GM18526 (cell line): Measurements from ENCODE around the gene MDN1.

Experiments
- POLR2A ChIP-seq: IDR thresholded peaks from 3 replicates; pipeline ENCODE4 v1.6.1; 2011; ENCODE audit not compliant: insufficient read length; ENCODE audit errors: extremely low read depth

The MDN1 gene, protein sequence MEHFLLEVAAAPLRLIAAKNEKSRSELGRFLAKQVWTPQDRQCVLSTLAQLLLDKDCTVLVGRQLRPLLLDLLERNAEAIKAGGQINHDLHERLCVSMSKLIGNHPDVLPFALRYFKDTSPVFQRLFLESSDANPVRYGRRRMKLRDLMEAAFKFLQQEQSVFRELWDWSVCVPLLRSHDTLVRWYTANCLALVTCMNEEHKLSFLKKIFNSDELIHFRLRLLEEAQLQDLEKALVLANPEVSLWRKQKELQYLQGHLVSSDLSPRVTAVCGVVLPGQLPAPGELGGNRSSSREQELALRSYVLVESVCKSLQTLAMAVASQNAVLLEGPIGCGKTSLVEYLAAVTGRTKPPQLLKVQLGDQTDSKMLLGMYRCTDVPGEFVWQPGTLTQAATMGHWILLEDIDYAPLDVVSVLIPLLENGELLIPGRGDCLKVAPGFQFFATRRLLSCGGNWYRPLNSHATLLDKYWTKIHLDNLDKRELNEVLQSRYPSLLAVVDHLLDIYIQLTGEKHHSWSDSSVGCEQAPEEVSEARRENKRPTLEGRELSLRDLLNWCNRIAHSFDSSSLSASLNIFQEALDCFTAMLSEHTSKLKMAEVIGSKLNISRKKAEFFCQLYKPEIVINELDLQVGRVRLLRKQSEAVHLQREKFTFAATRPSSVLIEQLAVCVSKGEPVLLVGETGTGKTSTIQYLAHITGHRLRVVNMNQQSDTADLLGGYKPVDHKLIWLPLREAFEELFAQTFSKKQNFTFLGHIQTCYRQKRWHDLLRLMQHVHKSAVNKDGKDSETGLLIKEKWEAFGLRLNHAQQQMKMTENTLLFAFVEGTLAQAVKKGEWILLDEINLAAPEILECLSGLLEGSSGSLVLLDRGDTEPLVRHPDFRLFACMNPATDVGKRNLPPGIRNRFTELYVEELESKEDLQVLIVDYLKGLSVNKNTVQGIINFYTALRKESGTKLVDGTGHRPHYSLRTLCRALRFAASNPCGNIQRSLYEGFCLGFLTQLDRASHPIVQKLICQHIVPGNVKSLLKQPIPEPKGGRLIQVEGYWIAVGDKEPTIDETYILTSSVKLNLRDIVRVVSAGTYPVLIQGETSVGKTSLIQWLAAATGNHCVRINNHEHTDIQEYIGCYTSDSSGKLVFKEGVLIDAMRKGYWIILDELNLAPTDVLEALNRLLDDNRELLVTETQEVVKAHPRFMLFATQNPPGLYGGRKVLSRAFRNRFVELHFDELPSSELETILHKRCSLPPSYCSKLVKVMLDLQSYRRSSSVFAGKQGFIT (N-terminal part only)

GRCh38 chr6:89819336-89820130 is at the start of gene MDN1:
MDN1 (minus strand) TSS chr6:89819794; CDS start chr6:89819607, 187 bp downstream.
- peak; percentile 78 for TF ChIP-seq POLR2A

- TF ChIP-seq POLR2A: no peak
These were observed 46.6 kb upstream of the MDN1 start for GRCh38 chr6:89866024-89866678.

DNA sequence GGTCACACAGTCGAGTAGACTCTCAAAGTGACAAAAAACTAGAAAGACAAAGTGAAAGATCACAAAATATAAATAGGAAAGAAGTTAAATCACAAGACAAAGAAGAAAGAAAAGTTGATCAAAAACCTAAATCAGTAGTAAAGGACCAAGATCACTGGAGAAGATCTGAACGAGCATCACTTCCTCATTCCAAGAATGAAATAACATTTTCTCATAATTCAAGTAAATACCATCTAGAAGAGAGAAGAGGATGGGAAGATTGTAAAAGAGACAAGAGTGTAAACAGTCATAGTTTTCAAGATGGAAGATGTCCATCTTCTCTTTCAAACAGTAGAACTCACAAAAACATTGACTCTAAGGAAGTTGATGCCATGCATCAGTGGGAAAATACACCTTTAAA is 43.1 kb upstream of the MDN1 start:
- no peak for TF ChIP-seq POLR2A

DNA sequence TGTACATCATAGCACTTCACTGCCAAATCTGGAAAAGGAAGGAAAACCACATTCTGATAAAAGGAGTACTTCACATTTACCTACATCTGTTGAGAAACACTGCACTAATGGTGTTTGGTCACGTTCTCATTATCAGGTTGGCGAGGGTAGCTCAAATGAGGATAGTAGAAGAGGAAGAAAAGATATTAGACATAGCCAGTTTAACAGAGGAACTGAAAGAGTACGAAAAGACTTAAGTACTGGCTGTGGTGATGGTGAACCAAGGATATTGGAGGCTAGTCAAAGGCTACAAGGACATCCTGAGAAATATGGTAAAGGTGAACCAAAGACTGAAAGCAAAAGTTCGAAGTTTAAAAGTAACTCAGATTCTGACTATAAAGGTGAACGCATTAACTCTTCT is 42.7 kb upstream of the MDN1 start:
- no peak for TF ChIP-seq POLR2A

DNA sequence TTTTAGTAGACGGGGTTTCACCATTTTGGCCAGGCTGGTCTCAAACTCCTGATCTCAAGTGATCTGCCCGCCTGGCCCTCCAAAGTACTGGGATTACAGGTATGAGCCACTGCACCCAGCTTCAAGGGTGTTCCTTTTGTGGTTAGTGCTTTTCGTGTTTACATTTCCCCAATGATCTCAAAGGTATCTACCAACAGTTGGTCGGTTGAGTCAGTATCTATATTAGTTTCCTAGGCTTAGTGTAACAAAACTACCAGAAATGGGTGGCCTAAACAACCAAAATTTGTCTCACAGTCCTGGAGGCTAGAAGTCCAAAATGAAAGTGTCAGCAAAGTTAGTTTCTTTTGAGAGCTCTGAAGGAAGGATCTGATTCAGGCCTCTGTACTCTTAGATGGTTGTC is 40.1 kb upstream of the MDN1 start:
- TF ChIP-seq POLR2A: no peak

DNA sequence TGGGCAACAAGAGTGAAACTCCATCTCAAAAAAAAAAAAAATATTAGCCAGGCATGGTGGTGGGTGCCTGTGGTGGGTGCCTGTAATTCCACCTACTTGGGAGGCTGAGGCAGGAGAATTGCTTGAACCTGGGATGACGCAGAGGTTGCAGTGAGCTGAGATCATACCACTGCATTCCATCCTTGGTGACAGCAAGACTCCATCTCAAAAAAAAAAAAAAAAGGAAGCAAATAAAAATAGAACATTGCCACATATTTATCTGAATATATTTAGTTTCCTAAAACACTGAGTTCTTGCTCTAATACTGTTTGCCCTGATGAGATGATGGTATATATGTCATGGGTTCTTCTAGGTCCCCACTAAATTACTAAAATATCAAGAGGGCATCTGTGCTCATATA is 38.4 kb upstream of the MDN1 start:
- TF ChIP-seq POLR2A: no peak

DNA sequence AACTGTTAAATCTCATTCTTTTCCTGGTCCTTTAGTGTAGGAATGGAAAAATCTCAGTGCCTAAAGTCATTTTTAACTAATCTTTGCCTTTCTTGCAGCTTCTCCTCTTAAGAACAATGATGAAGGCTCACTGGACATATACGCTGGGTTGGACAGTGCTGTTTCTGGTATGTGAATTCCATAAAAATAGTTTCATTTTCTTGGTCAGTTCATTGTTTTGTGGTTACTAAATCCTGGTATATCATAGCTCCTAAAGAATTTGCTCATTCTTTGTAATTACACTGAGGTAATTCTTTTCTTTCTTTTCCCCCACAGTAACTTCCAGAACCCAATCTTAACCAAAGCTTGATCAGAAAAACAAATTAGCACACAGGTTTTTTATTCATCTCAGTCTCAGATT is 33.5 kb upstream of the MDN1 start:
- TF ChIP-seq POLR2A: no peak

GRCh38 chr6:89843070-89843469 is 23.5 kb upstream of the MDN1 start:
- no peak for TF ChIP-seq POLR2A

DNA sequence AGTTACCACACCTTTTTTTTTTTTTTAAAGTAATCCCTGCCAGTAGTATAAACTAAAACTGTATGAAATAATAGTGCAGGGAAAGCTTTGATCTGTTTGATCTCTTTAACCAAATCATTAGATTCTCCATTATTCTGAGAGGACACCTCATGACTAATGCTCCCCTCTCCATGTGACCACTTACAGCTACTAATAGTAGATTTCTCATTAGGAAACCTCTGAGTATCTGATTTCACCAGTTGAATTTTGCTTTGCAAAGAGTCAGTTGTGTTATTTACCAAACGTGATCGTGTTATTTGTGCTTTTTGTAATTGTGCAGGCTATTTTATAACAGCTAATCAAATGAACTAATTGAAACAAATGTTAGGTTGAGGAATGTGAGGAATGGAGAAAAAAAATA is 22.6 kb upstream of the MDN1 start:
- TF ChIP-seq POLR2A: no peak

GRCh38 chr6:89840538-89840937 is 20.9 kb upstream of the MDN1 start:
- no peak for TF ChIP-seq POLR2A

- no peak for TF ChIP-seq POLR2A
These were observed 17.1 kb upstream of the MDN1 start for GRCh38 chr6:89836639-89837222.

- no peak for TF ChIP-seq POLR2A
These were observed 15.5 kb upstream of the MDN1 start for GRCh38 chr6:89834884-89835792.
